ENCODE data around the gene GPSM1. TPM values are rescaled to one million over a fixed set of nuclear protein-coding genes. Genes with fewer than 3 reads are reported as not detected.
"Not testable (repeated sequence)": the region's sequence is repeated elsewhere in the genome, so short reads cannot be mapped to it uniquely, and the experiment has no call there.

The GPSM1 gene
- total RNA-seq, 1 donor from 2014 or later, result 11.0 TPM

GRCh38 chr9:136314944-136315343 lies 12.4 kb upstream of the GPSM1 start:
- no peak for DNase-seq (ENCODE audit: low spot score)

GRCh38 chr9:136316271-136316751 lies 11.0 kb upstream of the GPSM1 start:
- no peak for DNase-seq (ENCODE audit: low spot score)

GRCh38 chr9:136316896-136317676 lies 10.3 kb upstream of the GPSM1 start:
- DNase-seq (ENCODE audit: low spot score), result no peak

DNA sequence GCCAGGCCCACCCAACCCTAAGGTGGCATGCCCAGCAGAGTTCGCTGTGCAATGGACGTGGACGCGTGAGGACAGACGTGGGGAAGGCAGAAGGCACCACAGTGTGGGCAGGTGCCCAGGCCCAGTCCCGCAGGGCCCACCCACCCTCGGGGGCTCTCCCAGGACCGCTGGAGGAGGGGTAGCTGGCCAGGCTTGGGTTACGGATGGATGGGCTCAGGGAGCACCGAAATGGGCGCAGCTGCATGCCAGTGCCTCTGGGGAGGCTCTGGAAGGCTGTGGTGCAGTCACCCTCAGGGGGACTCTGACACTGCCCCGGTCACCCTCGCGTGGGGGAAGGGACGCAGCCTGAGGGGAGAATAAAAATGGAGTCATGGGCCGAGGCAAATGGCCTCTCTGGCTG lies 9.6 kb upstream of the GPSM1 start:
- no peak for DNase-seq (ENCODE audit: low spot score)

DNA sequence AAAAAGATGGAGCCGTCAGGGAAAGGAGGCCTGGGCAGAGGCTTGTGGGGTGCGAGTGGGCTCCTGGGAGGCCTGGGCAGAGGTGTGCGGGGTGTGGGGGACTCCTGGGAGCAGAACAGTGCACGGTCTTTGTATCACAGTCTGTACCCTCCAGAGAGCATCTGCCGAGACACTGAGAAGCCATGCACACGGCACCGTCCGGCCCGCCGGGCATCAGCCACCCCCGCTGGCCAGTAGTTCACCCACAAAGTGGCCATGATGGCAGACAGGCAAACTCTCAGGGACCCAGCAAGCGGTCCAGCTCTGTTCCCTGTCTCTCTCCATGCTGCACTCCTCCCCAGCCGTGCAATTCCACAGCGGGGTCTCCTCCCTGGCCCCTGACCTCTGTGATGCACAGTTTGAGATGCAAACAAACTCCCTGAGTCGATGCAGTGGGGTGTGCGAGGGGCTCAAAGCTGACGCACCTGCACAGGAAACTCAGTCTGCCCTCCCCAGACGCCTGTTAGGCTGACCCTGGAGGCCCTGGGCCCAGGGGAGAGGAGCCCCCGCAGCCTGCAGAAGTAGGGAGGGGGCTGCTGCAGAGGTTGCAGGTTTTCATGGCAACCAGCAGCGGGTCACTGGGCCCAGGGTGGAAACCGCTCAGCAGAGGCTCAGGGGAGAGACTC lies 9.1 kb upstream of the GPSM1 start:
- DNase-seq (ENCODE audit: low spot score), result no peak

DNA sequence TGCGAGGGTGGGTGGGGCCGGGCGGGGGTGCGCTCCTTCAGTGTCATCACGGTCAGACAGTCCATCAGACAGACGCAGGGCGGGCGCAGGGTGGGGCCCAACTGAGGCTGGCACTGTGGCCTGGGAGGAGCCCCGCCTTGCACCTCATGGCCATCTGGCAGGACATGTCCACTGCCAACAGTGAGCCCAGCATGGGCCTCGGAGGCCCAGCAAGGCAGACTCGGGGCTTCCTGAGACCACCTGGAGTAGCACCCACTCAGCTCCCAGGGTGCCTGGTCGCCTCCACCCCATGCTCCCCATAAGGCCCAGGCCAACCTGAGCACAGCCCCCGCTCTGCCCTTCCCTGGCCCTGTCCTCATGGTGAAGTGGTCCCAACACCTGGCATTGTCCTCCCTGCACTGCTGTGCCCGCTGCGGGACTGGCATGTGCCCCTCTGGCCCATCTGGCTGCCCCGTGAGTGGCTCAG lies 8.5 kb upstream of the GPSM1 start:
- no peak for DNase-seq (ENCODE audit: low spot score)

- DNase-seq (ENCODE audit: low spot score), result not testable (repeated sequence)
Observed at GRCh38 chr9:136319244-136319643, 8.1 kb upstream of the GPSM1 start.

GRCh38 chr9:136319955-136320354 lies 7.4 kb upstream of the GPSM1 start:
- DNase-seq (ENCODE audit: low spot score), result not testable (repeated sequence)

GRCh38 chr9:136320972-136321371 lies 6.4 kb upstream of the GPSM1 start:
- not testable (repeated sequence) for DNase-seq (ENCODE audit: low spot score)

- no peak for DNase-seq (ENCODE audit: low spot score)
Observed at GRCh38 chr9:136321561-136321960, 5.8 kb upstream of the GPSM1 start.

GRCh38 chr9:136322756-136323330 lies 4.5 kb upstream of the GPSM1 start:
- DNase-seq (ENCODE audit: low spot score), result no peak

GRCh38 chr9:136323371-136323789 lies 4.0 kb upstream of the GPSM1 start:
- no peak for DNase-seq (ENCODE audit: low spot score)

- DNase-seq (ENCODE audit: low spot score), result no peak
Observed at GRCh38 chr9:136324501-136325300, 2.6 kb upstream of the GPSM1 start.

GRCh38 chr9:136325358-136325757 lies 2.0 kb upstream of the GPSM1 start:
- DNase-seq (ENCODE audit: low spot score), result no peak

GRCh38 chr9:136326061-136326760 lies 1.1 kb upstream of the GPSM1 start:
- DNase-seq (ENCODE audit: low spot score), result no peak

GRCh38 chr9:136326761-136327303 lies 507 bp upstream of the GPSM1 start:
- DNase-seq (ENCODE audit: low spot score), result no peak

- DNase-seq (ENCODE audit: low spot score), result no peak
Observed at GRCh38 chr9:136328011-136328621, 777 bp downstream of the GPSM1 start.

DNA sequence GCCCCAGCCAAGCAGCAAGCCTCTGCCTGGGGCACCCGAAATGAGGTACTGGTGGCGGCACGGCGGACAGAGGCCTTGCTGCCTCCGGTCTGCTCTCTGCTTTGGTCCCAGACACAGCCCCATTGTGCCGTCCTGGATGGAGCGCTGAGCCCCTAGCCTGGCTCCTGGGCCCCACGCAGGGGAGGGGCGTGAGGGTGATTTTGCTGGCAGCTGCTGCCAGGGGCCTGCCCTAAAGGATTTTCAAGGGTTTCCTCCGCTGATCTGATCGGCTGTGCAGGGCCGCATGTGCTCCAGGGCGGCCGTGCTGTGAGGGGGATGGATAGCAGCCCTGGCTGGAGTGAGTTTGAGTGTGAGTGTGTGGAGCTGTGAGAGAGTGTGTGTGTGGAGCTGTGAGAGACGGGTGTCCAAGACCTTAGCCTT lies 1.3 kb downstream of the GPSM1 start:
- no peak for DNase-seq (ENCODE audit: low spot score)

GRCh38 chr9:136329211-136329627 lies 1.9 kb downstream of the GPSM1 start:
- DNase-seq (ENCODE audit: low spot score), result no peak

Data from mesenteric fat pad (tissue), 1 donor.